Medulla oblongata (tissue), 1 donor: ENCODE data around the gene MCTP1.
A peak's percentile ranks its signal among the peaks of the same experiment; 100 is the strongest.

Experiments used
- DNase-seq: peaks from one replicate; pipeline ENCODE4 v3.0.0-alpha.2; 2015; ENCODE audit errors: extremely low spot score

The MCTP1 gene

GRCh38 chr5:95072281-95072680, 212.6 kb downstream of the MCTP1 start:
- DNase-seq, result no peak

- DNase-seq, result no peak
These were observed 214.0 kb downstream of the MCTP1 start for GRCh38 chr5:95070866-95071265.

DNA sequence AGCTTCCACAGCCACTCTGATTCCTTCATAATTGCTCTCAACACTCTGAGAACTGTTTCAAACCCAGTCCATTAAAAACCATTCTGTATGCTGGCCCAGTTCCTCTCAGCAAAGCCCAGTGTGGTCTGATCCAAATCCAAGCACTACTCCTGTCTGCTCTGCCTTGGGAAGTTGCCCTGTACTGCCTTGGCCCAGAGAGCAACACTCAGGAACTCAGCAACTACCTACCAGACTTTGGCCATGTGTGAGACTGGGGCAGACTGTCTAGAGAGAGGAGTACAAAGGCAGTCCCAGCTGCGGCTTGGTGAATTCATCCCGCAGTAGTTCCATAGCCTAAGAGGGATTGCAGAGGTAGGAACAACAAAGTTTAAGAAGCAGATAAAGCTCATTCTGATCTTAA, 214.4 kb downstream of the MCTP1 start:
- no peak for DNase-seq

GRCh38 chr5:95069948-95070347, 214.9 kb downstream of the MCTP1 start:
- peak; percentile 32 for DNase-seq

DNA sequence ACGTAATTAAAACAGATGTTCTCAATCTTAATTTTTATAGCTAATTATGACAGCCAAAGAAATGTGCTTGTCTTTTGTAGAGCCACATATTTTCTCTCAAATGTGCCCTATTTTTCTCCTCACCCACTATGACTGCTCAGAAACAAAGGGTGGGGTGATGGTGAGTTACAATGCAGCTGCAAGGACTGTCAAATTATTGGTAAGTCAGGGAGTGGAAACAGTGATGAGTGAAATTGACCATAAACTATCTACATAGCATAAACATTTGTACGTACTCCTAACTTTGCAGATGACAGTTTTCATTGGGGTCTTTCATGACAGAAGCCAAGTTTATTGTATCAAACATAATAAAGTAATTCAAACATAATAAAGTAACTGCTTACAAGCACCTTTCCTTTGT, 215.9 kb downstream of the MCTP1 start:
- DNase-seq, result no peak

- DNase-seq, result no peak
These were observed 216.5 kb downstream of the MCTP1 start for GRCh38 chr5:95068289-95068910.

- no peak for DNase-seq
These were observed 218.8 kb downstream of the MCTP1 start for GRCh38 chr5:95066048-95066447.

GRCh38 chr5:95063492-95063891, 221.4 kb downstream of the MCTP1 start:
- no peak for DNase-seq

DNA sequence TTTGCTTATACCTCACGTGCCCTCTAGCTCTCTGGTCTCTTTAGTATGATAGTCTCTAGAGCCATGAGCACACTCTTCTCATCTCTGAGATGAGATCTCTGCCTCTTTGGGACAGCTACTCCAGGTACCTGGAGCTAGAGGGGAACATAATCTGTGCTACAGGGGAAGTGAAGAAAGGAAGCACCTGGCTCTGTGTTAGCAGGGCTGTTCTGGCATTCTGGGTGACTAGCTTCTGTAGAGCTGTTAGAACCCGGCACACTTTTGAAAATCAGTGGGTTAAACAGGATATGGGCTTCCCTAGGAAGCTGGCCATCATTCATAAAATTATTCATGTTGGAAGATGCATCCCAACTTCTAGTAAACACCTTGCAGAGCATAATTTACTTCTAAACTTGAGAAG, 224.8 kb downstream of the MCTP1 start:
- DNase-seq, result no peak

GRCh38 chr5:95059636-95060035, 225.3 kb downstream of the MCTP1 start:
- DNase-seq, result no peak

DNA sequence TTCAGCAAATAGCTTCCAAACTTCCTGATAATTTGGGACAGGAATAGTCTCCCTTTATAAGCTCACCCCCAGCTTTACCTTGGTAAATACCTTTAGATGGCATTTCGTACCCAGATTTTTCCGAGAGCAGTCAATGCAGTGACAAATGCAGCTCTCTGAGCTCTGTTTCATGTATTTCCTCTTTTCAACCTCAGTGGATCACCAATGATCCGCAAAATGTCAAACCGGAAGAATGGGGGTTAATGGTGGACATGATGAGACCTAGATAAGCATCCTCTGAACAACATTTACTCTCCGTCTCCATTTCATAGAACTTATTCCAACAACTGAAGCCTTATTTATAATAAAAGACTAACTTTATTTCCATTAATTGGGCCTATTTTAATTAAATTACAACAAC, 227.3 kb downstream of the MCTP1 start:
- DNase-seq, result no peak

GRCh38 chr5:95053253-95053652, 231.6 kb downstream of the MCTP1 start:
- no peak for DNase-seq

- no peak for DNase-seq
These were observed 234.2 kb downstream of the MCTP1 start for GRCh38 chr5:95050708-95051107.

GRCh38 chr5:95048628-95049027, 236.3 kb downstream of the MCTP1 start:
- DNase-seq, result no peak

DNA sequence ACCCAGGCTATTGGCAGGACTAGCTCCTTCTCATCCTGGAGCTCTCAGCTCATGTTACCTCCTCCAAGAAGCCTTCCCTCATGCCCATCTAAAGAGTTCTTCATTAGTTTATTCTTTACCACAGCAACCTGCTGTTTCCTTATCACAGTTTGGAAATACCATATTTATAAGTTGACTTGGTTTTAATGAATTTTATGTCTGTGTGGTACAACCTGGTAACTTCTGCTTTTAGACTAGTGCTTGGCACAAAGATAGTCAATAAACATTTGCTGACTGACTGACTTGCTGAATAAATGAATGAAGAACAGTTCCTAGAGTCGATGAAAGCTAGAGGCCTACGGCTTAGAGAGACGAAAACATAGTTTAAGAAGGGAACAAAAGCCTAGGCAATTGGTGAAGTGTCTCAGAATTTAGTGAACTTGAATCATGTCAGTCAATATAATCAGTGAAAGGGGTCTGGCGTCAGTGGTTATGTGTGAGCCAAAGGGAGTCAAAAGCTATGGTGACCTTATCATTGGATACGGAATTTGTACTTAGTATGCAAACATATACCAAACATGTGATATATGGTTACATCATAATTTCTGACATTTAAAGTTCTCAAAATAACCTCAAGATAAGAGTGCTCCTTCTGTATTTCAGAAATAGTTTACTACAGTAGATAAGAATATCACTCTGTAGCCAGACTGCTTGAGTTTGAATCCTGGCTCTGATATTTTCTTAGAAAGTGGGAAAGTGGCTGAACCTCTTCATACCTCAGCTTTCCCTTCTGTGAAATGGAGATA, 239.5 kb downstream of the MCTP1 start:
- no peak for DNase-seq

DNA sequence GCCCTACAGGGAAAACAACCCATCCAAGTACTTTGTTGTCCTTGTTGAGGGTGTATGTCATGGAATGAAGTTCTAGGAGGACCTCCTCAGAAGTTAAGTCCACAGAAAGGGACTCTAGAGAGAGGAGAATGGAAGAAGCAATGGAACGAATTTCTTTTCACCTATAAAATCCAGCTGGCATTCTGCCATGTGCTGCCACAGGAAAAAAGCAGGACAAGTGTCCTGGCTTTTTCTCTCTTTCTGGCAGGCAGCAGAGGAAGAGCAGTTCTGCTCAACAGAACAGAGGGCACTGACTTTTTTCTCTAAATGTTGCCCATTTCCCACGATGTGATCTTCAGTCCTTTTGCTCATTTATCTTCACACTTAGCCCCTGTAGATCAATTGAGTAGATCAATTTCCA, 240.8 kb downstream of the MCTP1 start:
- DNase-seq, result no peak

GRCh38 chr5:95043648-95044047, 241.2 kb downstream of the MCTP1 start:
- no peak for DNase-seq

DNA sequence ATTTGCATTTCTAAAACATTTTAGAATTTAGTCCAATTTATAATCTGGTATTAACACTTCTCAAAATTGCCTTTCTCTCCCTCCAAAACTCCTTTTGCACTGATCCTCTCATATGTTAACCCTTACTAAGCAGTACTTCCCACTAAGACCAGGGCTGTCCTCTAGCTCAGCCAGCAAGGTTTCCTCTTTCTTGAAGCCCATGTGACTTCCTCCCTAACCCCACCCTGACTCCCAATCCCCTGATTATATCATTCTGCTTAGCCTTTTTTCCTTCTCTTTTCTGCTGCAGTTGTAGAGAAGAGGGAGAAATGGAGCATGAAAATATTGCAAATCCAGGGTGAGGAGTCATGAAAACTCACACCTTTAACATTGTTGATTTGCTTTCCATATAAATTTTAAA, 241.7 kb downstream of the MCTP1 start:
- DNase-seq, result peak; percentile 9

- no peak for DNase-seq
These were observed 242.9 kb downstream of the MCTP1 start for GRCh38 chr5:95042037-95042436.

GRCh38 chr5:95035891-95036685, 248.8 kb downstream of the MCTP1 start:
- DNase-seq, result peak; percentile 40

GRCh38 chr5:95032801-95033200, 252.1 kb downstream of the MCTP1 start:
- DNase-seq, result no peak

GRCh38 chr5:95029569-95030366, 255.1 kb downstream of the MCTP1 start:
- no peak for DNase-seq
